ENCODE measurements around the gene CLTC.

GRCh38 chr17:59651346-59651745, 31.7 kb downstream of the CLTC start:
- TF ChIP-seq CTCF (conservative IDR thresholded peaks at IDR 0.05; ENCODE audit: low read depth, low read length) = no peak
- no peak for TF ChIP-seq CEBPB (IDR thresholded peaks at IDR 0.05; ENCODE audit: low read depth, low read length)
- TF ChIP-seq BHLHE40 (IDR thresholded peaks at IDR 0.05; ENCODE audit: low read depth, low read length) = no peak
- TF ChIP-seq RAD21 (IDR thresholded peaks at IDR 0.05; ENCODE audit: low read length) = no peak
